Upper lobe of right lung (tissue), 1 donor: ENCODE measurements around the gene KNDC1. TPM values are rescaled to one million over a fixed set of nuclear protein-coding genes. Genes with fewer than 3 reads are reported as not detected.
"Not testable (repeated sequence)": the region's sequence is repeated elsewhere in the genome, so short reads cannot be mapped to it uniquely, and the experiment has no call there.

Experiments used
- ATAC-seq: fragments of 200-7000 bp; cut with Tn5 transposase; one replicate; pipeline ENCODE4 v1.9.1; 2020; ENCODE audit warnings: mild to moderate bottlenecking, moderate library complexity
- DNase-seq: peaks from one replicate; pipeline ENCODE4 v3.0.0-alpha.2; 2020
- H3K27ac ChIP-seq: fragments of 200-600 bp; one replicate; pipeline ENCODE4 v1.8.0; 2022
- H3K27me3 ChIP-seq: fragments of 200-600 bp; one replicate; pipeline ENCODE4 v1.8.0; 2022; ENCODE audit warnings: mild to moderate bottlenecking
- H3K36me3 ChIP-seq: fragments of 200-600 bp; one replicate; pipeline ENCODE4 v1.8.0; 2022
- H3K4me1 ChIP-seq: fragments of 200-600 bp; one replicate; pipeline ENCODE4 v1.8.0; 2022
- H3K4me3 ChIP-seq: fragments of 200-600 bp; one replicate; pipeline ENCODE4 v1.8.0; 2022; ENCODE audit warnings: mild to moderate bottlenecking
- H3K9me3 ChIP-seq: fragments of 200-600 bp; one replicate; pipeline ENCODE4 v1.8.0; 2022
- intact Hi-C: fragments of 100-400 bp; cut with DNase I; formaldehyde crosslinking; loops from one replicate; pipeline ENCODE4 v1.11.0; 2022
- total RNA-seq: library from RNA; stranded (reverse); fragmentation: NEBNext Ultra II Directional; extraction: Animal tissue kit (Norgen Biotek cat#: 25700); gene quantifications from one replicate; pipeline ENCODE4 v1.2.1, GENCODE V29; 2021
- TF ChIP-seq, protein P1 (sequence below): fragments of 200-600 bp; IDR thresholded peaks from one replicate; pipeline ENCODE4 v1.8.0; 2022; ENCODE audit warnings: antibody characterized with exemption
- donor health status: DM: no; HTN: yes; CAD: no; lungs with severe emphysema.

KNDC1 gene
- total RNA-seq, 1 donor from 2014 or later: 14.3 TPM

DNA sequence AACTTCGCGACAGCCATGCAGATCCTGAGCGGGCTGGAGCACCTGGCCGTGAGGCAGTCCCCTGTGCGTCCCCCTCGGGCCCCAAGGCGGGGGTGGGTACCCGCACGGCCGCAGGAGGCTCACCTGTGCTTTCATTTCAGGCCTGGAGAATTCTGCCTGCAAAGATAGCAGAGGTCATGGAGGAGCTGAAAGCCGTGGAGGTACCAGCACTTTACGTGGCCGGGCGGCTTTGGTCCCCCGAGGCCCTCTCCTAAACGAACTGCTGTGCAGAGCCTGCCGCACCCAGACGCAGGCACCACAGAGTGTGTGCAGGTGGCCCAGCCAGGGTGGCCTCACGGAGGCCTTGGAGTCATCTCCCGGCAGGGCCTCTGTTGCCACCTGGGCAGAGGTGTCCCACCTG, 58.9 kb downstream of the KNDC1 start:
- no peaks in the 10 kb centered on the region for H3K4me1 ChIP-seq
- ATAC-seq (no peak), DNase-seq (no peak)
- H3K27ac ChIP-seq: no peak overlapping the region
- TF ChIP-seq, protein P1, sequence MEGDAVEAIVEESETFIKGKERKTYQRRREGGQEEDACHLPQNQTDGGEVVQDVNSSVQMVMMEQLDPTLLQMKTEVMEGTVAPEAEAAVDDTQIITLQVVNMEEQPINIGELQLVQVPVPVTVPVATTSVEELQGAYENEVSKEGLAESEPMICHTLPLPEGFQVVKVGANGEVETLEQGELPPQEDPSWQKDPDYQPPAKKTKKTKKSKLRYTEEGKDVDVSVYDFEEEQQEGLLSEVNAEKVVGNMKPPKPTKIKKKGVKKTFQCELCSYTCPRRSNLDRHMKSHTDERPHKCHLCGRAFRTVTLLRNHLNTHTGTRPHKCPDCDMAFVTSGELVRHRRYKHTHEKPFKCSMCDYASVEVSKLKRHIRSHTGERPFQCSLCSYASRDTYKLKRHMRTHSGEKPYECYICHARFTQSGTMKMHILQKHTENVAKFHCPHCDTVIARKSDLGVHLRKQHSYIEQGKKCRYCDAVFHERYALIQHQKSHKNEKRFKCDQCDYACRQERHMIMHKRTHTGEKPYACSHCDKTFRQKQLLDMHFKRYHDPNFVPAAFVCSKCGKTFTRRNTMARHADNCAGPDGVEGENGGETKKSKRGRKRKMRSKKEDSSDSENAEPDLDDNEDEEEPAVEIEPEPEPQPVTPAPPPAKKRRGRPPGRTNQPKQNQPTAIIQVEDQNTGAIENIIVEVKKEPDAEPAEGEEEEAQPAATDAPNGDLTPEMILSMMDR: no peak
- H3K36me3 ChIP-seq: no peaks in the 10 kb centered on the region
- H3K4me3 ChIP-seq: no peak overlapping the region
- no peaks in the 10 kb centered on the region for H3K9me3 ChIP-seq
- peaks cover 13% of the 10 kb centered on the region for H3K27me3 ChIP-seq
- intact Hi-C loops: no loop called here

DNA sequence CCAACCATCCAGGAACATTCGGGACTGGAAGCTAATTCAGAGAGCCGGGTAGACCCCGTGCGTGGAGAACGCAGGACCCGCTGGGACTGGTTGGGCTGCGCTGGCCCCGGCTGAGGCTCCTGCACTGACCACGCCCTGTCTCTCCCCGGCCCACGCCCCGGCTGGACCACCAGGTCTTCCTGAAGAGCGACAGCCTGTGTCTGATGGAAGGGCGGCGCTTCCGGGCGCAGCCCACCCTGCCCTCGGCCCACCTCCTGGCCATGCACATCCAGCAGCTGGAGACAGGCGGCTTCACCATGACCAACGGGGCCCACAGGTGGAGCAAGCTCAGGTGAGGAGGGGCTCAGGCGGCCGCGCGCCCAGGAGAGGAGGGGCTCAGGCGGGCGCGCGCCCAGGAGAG, 59.8 kb downstream of the KNDC1 start:
- no peak for ATAC-seq
- Histone ChIP-seq H3K4me3 (no peak overlapping the region), H3K27ac (no peak overlapping the region), H3K36me3 (no peaks in the 10 kb centered on the region), H3K4me1 (no peaks in the 10 kb centered on the region), H3K27me3 (peaks cover 13% of the 10 kb centered on the region), H3K9me3 (no peaks in the 10 kb centered on the region)
- no peak for DNase-seq
- TF ChIP-seq, protein P1: no peak
- intact Hi-C loops: no loop called here

DNA sequence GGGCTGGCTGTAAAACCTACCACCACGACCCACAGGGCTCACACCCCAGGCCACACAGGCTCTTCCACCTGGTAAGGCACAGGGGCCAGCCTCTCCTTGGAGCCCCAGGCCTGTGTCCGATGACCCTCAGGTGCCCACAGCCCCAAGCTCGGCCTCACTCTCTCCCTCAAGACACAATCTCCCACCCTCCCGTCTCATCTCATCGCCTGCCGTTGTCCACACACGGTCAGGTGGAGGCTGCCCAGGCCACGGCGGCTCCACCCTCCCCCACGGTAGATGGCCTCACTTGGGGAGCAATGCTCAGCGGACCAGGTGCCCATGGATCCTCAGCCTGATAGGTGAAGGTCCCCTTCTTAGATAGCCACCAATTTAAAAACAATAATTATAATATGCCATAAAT, 61.3 kb downstream of the KNDC1 start:
- Histone ChIP-seq H3K27me3 (peaks cover 16% of the 10 kb centered on the region), H3K27ac (no peak overlapping the region), H3K4me1 (no peaks in the 10 kb centered on the region), H3K36me3 (no peaks in the 10 kb centered on the region), H3K4me3 (no peak overlapping the region), H3K9me3 (no peaks in the 10 kb centered on the region)
- TF ChIP-seq, protein P1: no peak
- ATAC-seq (no peak), DNase-seq (no peak)
- intact Hi-C loops: no loop called here

DNA sequence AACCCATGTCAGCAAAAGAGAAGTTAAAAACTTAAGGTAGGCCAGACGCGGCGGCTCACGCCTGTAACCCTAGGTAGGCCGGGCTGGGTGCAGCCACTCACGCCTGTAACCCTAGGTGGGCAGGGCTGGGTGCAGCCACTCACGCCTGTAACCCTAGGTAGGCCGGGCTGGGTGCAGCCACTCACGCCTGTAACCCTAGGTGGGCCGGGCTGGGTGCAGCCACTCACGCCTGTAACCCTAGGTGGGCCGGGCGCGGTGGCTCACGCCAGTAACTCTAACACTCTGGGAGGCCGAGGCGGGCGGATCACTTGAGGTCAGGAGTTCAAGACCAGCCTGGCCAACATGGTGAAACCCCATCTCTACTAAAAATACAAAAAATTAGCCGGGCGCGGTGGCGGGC, 61.7 kb downstream of the KNDC1 start:
- H3K4me3 ChIP-seq, DNase-seq, ATAC-seq, intact Hi-C loops, H3K36me3 ChIP-seq, H3K9me3 ChIP-seq, H3K27ac ChIP-seq, H3K4me1 ChIP-seq: not testable (repeated sequence)
- peaks cover 20% of the 10 kb centered on the region for H3K27me3 ChIP-seq

DNA sequence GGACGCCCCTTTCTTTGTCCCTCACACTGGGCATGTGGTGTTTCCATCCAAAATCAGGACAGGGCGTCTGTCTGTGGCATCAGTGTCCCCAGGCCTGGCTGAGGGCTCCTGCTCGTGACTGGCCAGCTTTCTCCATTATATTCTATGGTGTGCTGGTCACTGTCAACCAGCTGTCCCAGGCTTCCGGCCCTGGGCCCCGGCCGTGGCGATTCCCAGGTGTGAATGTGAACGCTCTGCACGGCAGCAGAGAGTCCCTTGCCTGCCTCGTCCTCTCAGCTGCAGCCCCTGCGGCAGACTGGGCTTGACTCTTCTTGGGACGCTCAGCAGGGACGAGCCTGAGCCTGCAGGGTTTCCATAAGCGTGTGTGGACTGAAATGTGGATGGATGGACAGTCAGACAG, 64.1 kb downstream of the KNDC1 start:
- H3K36me3 ChIP-seq: no peaks in the 10 kb centered on the region
- no peaks in the 10 kb centered on the region for H3K4me1 ChIP-seq
- no peak for ATAC-seq
- H3K27me3 ChIP-seq: peaks cover 37% of the 10 kb centered on the region
- DNase-seq: no peak
- no peak overlapping the region for H3K4me3 ChIP-seq
- no peak overlapping the region for H3K27ac ChIP-seq
- TF ChIP-seq, protein P1: no peak
- no peaks in the 10 kb centered on the region for H3K9me3 ChIP-seq
- intact Hi-C loops: no loop called here

DNA sequence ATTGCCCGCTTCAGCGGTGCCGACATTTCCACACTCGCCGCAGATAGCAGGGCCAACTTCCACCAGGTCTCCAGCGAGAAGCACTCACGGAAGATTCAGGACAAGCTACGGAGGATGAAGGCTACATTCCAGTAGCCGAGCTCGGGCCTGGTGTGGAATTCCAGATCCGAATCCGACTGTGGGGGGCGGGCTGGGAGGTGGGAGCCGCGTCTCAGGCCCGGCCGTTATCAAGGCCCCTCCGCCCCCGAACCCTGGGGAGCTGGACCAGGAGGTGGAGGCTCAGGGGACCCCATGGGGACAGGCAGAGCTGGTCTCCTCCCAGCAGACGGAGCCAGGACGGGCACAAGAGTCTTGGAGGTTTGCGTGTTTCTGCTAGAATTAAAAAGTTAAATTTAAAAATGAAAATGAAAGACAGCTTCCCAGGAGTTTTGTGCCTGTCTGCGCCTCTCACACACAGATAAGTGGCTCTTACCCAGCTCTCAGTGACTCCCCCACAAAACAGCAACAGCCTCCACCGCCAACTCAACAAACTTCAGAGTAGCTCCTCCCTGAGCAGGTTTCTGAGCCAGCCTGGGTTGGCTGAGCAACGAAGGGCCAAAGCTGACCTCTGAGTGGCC, 64.8 kb downstream of the KNDC1 start:
- Histone ChIP-seq H3K4me3 (no peak overlapping the region), H3K27ac (no peak overlapping the region), H3K27me3 (peaks cover 37% of the 10 kb centered on the region), H3K36me3 (no peaks in the 10 kb centered on the region), H3K9me3 (no peaks in the 10 kb centered on the region), H3K4me1 (no peaks in the 10 kb centered on the region)
- TF ChIP-seq, protein P1: no peak
- no peak for DNase-seq
- ATAC-seq: peak; percentile 62
- intact Hi-C loops: no loop called here
